ENCODE results near the gene RGS13. TPM values are rescaled to one million over a fixed set of nuclear protein-coding genes. Genes with fewer than 3 reads are reported as not detected.

Gene RGS13
- total and polyA plus RNA-seq, 2 donors (not counting 1 experiment from before 2014, with no cell fraction given) = not detected

GRCh38 chr1:192706936-192707335 lies 71.0 kb downstream of the RGS13 start:
- Histone ChIP-seq H3K27ac (ENCODE audit: insufficient read depth, low read length) (no peak overlapping the region), H3K4me2 (ENCODE audit: extremely low read depth, insufficient read depth, low read length) (no peak overlapping the region), H3K36me3 (ENCODE audit: control insufficient read depth, insufficient read depth, low read length) (no peaks in the 10 kb centered on the region), H3K9me3 (ENCODE audit: control insufficient read depth, insufficient read depth, low read depth, low read length) (no peaks in the 10 kb centered on the region), H4K20me1 (ENCODE audit: control insufficient read depth, extremely low read depth, insufficient read depth, low read length) (no peaks in the 10 kb centered on the region), H2AFZ (ENCODE audit: low read length) (no peak overlapping the region), H3K27me3 (ENCODE audit: control insufficient read depth, insufficient read depth, low read length) (no peaks in the 10 kb centered on the region), H3K4me1 (ENCODE audit: control insufficient read depth, extremely low read depth, insufficient read depth, low read length) (peaks cover 3% of the 10 kb centered on the region), H3K79me2 (ENCODE audit: control insufficient read depth, insufficient read depth, low read length) (no peaks in the 10 kb centered on the region), H3K9ac (ENCODE audit: insufficient read depth, low read length) (no peak overlapping the region), H3K4me3 (replicated peaks in 1 of 4; ENCODE audit: control extremely low read depth in 1 of 4, insufficient read depth in 1 of 4, low read depth in 3 of 4, low read length in 4 of 4) (no peak overlapping the region)
- DNase-seq (ENCODE audit: low read depth in 2 of 2) = peak in 1 of 2 donors; percentile 71
- TF ChIP-seq CTCF (conservative IDR thresholded peaks at IDR 0.05 in 1 of 2, IDR thresholded peaks at IDR 0.05 in 1 of 2; ENCODE audit: low read depth in 1 of 2, low read length in 2 of 2) = no peak
- TF ChIP-seq EZH2 (IDR thresholded peaks at IDR 0.05; ENCODE audit: low read length, missing control alignments) = no peak

GRCh38 chr1:192707978-192708547 lies 72.1 kb downstream of the RGS13 start:
- no peak overlapping the region for H2AFZ ChIP-seq (ENCODE audit: low read length)
- TF ChIP-seq CTCF (conservative IDR thresholded peaks at IDR 0.05 in 1 of 2, IDR thresholded peaks at IDR 0.05 in 1 of 2; ENCODE audit: low read depth in 1 of 2, low read length in 2 of 2) (no peak), EZH2 (IDR thresholded peaks at IDR 0.05; ENCODE audit: low read length, missing control alignments) (no peak)
- no peaks in the 10 kb centered on the region for H3K79me2 ChIP-seq (ENCODE audit: control insufficient read depth, insufficient read depth, low read length)
- no peak overlapping the region for H3K9ac ChIP-seq (ENCODE audit: insufficient read depth, low read length)
- H3K27me3 ChIP-seq (ENCODE audit: control insufficient read depth, insufficient read depth, low read length) = no peaks in the 10 kb centered on the region
- no peak overlapping the region for H3K4me3 ChIP-seq (replicated peaks in 1 of 4; ENCODE audit: control extremely low read depth in 1 of 4, insufficient read depth in 1 of 4, low read depth in 3 of 4, low read length in 4 of 4)
- no peak overlapping the region for H3K27ac ChIP-seq (ENCODE audit: insufficient read depth, low read length)
- H3K9me3 ChIP-seq (ENCODE audit: control insufficient read depth, insufficient read depth, low read depth, low read length) = no peaks in the 10 kb centered on the region
- no peaks in the 10 kb centered on the region for H4K20me1 ChIP-seq (ENCODE audit: control insufficient read depth, extremely low read depth, insufficient read depth, low read length)
- H3K4me1 ChIP-seq (ENCODE audit: control insufficient read depth, extremely low read depth, insufficient read depth, low read length) = peaks cover 2% of the 10 kb centered on the region
- H3K4me2 ChIP-seq (ENCODE audit: extremely low read depth, insufficient read depth, low read length) = no peak overlapping the region
- DNase-seq (ENCODE audit: low read depth in 2 of 2) = no peak
- no peaks in the 10 kb centered on the region for H3K36me3 ChIP-seq (ENCODE audit: control insufficient read depth, insufficient read depth, low read length)

GRCh38 chr1:192709544-192709943 lies 73.6 kb downstream of the RGS13 start:
- H4K20me1 ChIP-seq (ENCODE audit: control insufficient read depth, extremely low read depth, insufficient read depth, low read length) = no peaks in the 10 kb centered on the region
- H2AFZ ChIP-seq (ENCODE audit: low read length) = no peak overlapping the region
- no peak overlapping the region for H3K4me2 ChIP-seq (ENCODE audit: extremely low read depth, insufficient read depth, low read length)
- no peak for TF ChIP-seq CTCF (conservative IDR thresholded peaks at IDR 0.05 in 1 of 2, IDR thresholded peaks at IDR 0.05 in 1 of 2; ENCODE audit: low read depth in 1 of 2, low read length in 2 of 2)
- no peak for TF ChIP-seq EZH2 (IDR thresholded peaks at IDR 0.05; ENCODE audit: low read length, missing control alignments)
- H3K36me3 ChIP-seq (ENCODE audit: control insufficient read depth, insufficient read depth, low read length) = no peaks in the 10 kb centered on the region
- H3K79me2 ChIP-seq (ENCODE audit: control insufficient read depth, insufficient read depth, low read length) = no peaks in the 10 kb centered on the region
- H3K4me3 ChIP-seq (replicated peaks in 1 of 4; ENCODE audit: control extremely low read depth in 1 of 4, insufficient read depth in 1 of 4, low read depth in 3 of 4, low read length in 4 of 4) = no peak overlapping the region
- no peaks in the 10 kb centered on the region for H3K4me1 ChIP-seq (ENCODE audit: control insufficient read depth, extremely low read depth, insufficient read depth, low read length)
- no peak overlapping the region for H3K9ac ChIP-seq (ENCODE audit: insufficient read depth, low read length)
- H3K9me3 ChIP-seq (ENCODE audit: control insufficient read depth, insufficient read depth, low read depth, low read length) = no peaks in the 10 kb centered on the region
- no peak overlapping the region for H3K27ac ChIP-seq (ENCODE audit: insufficient read depth, low read length)
- H3K27me3 ChIP-seq (ENCODE audit: control insufficient read depth, insufficient read depth, low read length) = no peaks in the 10 kb centered on the region
- peak in 1 of 2 donors; percentile 49 for DNase-seq (ENCODE audit: low read depth in 2 of 2)

Other genes with a start within 250 kb of the RGS13 start
- under 0.01 and 0.50 TPM in 2 replicates for gene RGS1, start 60.4 kb upstream of the RGS13 start, total RNA-seq
- gene RGS1, start 60.4 kb upstream of the RGS13 start, polyA plus RNA-seq = 0.18 and 3.6 TPM in 2 replicates
- 18.2 and 31.7 TPM in 2 replicates for gene RGS2, start 172.9 kb downstream of the RGS13 start, total RNA-seq
- 43.9 and 77.3 TPM in 2 replicates for gene RGS2, start 172.9 kb downstream of the RGS13 start, polyA plus RNA-seq

Measured in fibroblast of lung (primary cell).